AG09319 (cell line): ENCODE measurements around the gene THBS2.
"Not testable (repeated sequence)": the region's sequence is repeated elsewhere in the genome, so short reads cannot be mapped to it uniquely, and the experiment has no call there.

Source experiments
- DNase-seq: peaks from one replicate; pipeline ENCODE4 v3.0.0-alpha.2; 2010; ENCODE audit warnings: low read depth; ENCODE audit errors: extremely low read depth
- TF ChIP-seq, protein P1 (sequence below): IDR thresholded peaks from 2 replicates; pipeline ENCODE4 v1.5.1; 2011; ENCODE audit warnings: low read depth, mild to moderate bottlenecking, inconsistent platforms, low read length, moderate library complexity

Gene THBS2

DNA sequence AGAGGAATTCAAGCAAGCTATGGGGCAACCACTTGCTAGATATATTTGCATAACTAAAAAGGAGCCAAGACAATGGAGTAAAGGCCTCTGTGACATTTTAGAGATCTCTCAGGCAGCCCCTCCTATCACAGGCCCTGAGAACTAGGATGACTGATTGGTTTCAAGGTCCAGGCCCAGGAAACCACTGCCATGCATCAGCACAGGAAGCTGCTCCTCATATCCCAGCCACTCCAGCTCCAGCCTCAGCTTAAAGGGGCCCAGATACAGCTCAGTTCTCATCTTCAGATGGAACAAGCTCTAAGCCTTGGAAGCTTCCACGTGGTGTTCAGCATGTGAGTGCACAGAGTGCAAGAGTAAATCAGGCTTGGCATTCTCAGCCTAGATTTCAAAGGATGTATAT, 21.1 kb upstream of the THBS2 start:
- DNase-seq, result no peak

DNA sequence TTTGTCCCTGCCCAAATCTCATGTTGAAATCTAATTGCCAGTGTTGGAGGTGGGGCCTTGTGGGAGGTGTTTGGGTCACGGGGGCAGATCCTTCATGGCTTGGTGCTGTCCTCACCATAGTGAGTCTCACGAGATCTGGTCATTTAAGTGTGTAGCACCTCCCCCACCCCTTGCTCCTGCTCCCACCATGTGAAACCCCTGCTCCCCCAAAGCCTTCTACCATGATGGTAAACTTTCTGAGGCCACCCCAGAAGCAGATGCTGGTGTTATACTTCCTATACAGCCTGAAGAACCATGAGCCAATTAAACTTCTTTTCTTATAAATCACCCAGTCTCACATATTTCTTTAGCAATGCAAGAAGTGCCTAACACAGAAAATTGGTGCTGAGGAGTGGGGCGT, 19.9 kb upstream of the THBS2 start:
- TF ChIP-seq, protein P1, sequence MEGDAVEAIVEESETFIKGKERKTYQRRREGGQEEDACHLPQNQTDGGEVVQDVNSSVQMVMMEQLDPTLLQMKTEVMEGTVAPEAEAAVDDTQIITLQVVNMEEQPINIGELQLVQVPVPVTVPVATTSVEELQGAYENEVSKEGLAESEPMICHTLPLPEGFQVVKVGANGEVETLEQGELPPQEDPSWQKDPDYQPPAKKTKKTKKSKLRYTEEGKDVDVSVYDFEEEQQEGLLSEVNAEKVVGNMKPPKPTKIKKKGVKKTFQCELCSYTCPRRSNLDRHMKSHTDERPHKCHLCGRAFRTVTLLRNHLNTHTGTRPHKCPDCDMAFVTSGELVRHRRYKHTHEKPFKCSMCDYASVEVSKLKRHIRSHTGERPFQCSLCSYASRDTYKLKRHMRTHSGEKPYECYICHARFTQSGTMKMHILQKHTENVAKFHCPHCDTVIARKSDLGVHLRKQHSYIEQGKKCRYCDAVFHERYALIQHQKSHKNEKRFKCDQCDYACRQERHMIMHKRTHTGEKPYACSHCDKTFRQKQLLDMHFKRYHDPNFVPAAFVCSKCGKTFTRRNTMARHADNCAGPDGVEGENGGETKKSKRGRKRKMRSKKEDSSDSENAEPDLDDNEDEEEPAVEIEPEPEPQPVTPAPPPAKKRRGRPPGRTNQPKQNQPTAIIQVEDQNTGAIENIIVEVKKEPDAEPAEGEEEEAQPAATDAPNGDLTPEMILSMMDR, result no peak
- DNase-seq, result no peak

More for the DNA sequence above, 21.1 kb upstream of the THBS2 start:
- TF ChIP-seq, protein P1, result no peak

DNA sequence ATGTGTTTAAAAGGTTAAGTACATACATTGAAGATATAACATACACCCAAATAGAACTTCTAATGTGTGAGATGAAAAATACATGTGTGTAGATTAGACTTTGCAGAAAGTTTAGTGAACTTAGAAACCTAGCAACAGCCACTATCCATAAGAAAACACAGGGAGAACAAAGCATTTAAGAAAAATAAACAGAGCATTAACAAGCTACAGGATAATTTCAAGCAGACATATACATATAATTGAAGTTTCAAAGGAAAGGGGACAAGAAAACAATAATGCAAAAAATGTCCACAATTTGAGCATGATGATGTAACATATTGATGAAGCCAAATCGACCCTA, 18.2 kb upstream of the THBS2 start:
- TF ChIP-seq, protein P1, result no peak
- DNase-seq, result no peak

DNA sequence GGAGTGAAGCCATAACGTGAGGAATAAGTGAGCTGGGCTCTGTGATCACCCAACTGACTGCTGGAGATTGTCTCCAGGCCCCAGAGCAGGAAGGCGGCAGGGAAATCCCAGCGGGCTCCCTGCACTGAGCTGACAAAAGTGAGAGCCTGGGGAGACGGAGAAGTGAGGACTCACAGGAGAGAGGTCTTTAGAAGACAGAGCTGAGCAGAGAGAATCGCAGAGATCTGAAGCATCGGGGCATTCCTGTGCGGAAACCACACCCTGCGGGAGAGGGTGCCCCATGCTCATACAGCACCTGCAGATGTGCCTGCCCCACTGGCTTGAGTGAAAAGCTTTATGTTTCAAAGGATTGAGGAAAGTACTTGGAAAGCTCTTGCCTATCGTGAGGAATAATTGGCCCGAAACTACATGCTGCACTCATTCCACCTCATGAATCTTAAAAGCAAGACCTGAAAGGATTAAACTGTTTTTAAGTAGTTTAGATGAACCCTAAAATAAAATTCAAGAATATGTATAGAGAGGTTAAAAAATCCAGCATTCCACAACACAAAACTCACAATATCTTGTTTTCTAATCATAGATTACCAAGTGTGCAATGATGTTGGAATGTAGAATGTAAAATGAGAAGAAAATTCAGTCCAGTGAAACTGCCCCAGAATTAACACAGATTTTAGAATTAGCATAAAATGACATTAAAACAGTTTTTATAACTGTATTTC, 17.7 kb upstream of the THBS2 start:
- TF ChIP-seq, protein P1, result no peak
- no peak for DNase-seq

DNA sequence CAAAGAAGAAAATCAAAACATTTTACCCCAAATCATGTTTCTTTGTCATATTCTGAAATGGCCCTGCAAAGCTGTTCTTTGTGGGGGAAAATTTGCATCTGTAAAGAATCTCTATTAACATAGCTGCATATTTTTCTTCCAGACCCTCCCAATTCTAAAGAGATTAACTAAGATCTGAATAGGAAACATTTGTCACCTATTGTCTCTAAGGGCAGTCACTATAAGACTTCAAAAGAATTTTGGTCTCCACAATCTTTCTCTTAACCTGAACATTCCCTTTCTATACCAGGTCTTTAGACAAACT, 16.4 kb upstream of the THBS2 start:
- DNase-seq, result not testable (repeated sequence)

DNA sequence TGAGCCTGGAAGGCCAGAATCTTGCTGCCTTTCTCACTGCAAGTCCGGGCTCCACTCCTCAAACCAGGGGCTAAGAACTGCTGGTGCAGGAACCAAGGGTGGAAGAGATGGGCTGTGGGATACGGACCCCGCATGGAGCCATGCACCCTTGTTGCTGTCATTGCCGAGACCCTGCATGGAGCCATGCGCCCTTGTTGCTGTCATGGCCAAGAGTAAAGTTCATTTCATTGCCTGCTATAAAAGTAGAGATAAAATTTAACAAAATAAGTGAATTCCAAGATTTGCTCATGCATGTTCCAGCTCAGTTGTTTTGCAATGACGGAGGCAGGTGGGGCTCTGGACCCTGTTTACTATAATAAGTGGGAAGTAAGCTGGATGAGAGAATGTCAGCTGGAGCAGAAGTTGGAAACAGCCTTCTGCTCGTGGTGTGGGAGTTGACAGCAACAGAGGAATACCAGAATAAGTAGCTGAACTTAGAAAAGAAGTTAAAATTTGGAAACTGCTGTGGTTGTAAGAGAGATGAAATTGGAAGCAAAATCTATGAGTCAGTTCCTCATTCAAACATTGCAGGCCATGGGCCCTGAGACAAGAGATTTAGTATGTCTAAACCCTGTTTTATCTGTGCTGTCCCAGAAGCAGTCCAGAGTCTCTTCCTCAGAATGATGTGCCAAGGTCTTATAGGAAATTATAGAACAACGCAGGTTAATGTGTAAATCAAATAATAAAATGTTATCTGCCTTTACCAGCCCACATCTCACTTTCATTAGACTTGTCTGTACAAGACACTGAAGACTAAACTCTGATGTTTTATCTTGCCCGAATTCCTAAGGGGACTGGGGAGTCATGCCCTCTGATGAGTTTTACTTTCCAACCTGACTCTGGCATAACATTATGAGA, 15.8 kb upstream of the THBS2 start:
- no peak for DNase-seq
- TF ChIP-seq, protein P1, result no peak

DNA sequence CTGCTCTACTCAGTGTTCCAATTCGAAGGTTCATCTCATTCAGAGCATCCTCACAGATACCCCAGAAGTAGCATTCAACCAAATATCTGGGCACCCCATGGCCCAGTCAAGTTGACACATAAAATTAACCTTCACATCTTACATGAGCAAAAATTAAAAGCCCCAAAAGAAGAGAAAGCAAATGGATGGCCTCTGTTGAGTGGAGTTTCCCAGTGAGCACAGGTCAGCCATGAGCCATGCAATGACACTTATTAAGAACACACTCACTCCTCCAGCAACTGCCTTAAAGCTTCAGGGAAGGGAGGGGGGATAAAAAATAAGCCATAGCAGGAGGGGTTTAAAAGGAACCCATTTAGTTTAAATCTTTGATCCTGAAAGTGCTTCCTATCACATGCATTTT, 14.6 kb upstream of the THBS2 start:
- DNase-seq, result no peak
- TF ChIP-seq, protein P1, result no peak
